NCI-H2029 (cell line): ENCODE measurements around the gene VPS18.

Experiments used
- DNase-seq: peaks from one replicate; lab custom pipeline; 2025; lab: John Stamatoyannopoulos, UW

Gene VPS18

GRCh38 chr15:40869686-40870085 is 24.6 kb upstream of the VPS18 start:
- no peak for DNase-seq

GRCh38 chr15:40870716-40871115 is 23.5 kb upstream of the VPS18 start:
- DNase-seq, result peak; percentile 24

GRCh38 chr15:40871749-40872617 is 22.3 kb upstream of the VPS18 start:
- DNase-seq, result peak; percentile 4

GRCh38 chr15:40872791-40873693 is 21.2 kb upstream of the VPS18 start:
- no peak for DNase-seq

- peak; percentile 25 for DNase-seq
These were observed 20.3 kb upstream of the VPS18 start, which contains the start of gene RHOV for GRCh38 chr15:40873694-40874561. RHOV (minus strand) TSS chr15:40874234; CDS start chr15:40874139, 95 bp downstream.

- DNase-seq, result no peak
These were observed 18.1 kb upstream of the VPS18 start for GRCh38 chr15:40875991-40876730.

GRCh38 chr15:40877694-40878093 is 16.6 kb upstream of the VPS18 start:
- DNase-seq, result no peak

GRCh38 chr15:40878785-40879184 is 15.5 kb upstream of the VPS18 start:
- DNase-seq, result no peak

GRCh38 chr15:40879609-40880008 is 14.6 kb upstream of the VPS18 start:
- DNase-seq, result no peak

- no peak for DNase-seq
These were observed 12.9 kb upstream of the VPS18 start for GRCh38 chr15:40881351-40881750.

GRCh38 chr15:40886586-40886985 is 7.7 kb upstream of the VPS18 start:
- no peak for DNase-seq

DNA sequence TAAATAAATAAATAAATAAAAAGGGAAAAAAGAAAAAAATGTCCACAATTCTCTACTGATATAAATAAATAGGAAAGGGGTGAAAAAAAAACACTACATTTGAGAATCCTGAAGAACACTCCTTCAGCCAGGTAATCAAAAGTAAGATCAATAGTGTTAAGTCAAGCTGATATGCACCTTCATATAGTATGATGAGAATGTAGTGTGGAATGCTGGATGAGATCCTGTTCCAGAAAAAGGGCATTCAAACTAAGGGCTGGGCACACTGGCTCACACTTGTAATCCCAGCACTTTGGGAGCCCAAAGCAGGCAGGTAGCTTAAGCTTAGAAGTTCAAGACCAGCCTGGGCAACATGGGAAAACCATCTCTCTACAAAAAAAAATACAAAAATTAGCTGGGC is 5.1 kb upstream of the VPS18 start:
- DNase-seq, result no peak

GRCh38 chr15:40891138-40891537 is 3.1 kb upstream of the VPS18 start:
- DNase-seq, result no peak

GRCh38 chr15:40891810-40892446 is 2.3 kb upstream of the VPS18 start:
- no peak for DNase-seq

DNA sequence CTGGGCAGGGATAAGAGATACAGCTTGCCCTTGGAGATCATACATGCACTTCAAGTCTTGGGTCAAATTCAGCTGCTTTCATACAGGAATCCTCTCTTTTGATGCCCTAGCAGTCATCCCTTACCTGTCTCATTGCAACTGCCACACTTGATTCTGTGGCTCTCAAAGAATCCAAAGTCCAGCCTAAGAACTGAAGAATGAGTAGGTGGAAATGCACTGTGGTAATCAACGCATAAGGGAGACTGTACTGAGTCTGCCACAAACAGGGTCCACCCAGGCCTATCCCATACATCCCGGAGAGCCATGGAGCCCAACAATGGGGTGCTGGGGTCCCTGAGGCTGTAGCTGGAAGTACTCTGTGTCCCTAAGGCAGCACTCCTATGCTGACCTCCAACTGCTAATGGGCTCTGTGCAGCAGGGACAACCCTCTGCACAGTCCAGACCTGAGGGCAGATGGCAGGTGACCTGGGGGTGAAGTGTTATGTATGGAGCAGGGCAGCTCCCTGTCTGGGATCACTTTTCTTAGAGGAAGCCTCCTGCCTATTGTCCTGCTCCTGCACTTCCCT is 1.7 kb upstream of the VPS18 start:
- DNase-seq, result no peak

- no peak for DNase-seq
These were observed 1.1 kb upstream of the VPS18 start for GRCh38 chr15:40893019-40893670.

DNA sequence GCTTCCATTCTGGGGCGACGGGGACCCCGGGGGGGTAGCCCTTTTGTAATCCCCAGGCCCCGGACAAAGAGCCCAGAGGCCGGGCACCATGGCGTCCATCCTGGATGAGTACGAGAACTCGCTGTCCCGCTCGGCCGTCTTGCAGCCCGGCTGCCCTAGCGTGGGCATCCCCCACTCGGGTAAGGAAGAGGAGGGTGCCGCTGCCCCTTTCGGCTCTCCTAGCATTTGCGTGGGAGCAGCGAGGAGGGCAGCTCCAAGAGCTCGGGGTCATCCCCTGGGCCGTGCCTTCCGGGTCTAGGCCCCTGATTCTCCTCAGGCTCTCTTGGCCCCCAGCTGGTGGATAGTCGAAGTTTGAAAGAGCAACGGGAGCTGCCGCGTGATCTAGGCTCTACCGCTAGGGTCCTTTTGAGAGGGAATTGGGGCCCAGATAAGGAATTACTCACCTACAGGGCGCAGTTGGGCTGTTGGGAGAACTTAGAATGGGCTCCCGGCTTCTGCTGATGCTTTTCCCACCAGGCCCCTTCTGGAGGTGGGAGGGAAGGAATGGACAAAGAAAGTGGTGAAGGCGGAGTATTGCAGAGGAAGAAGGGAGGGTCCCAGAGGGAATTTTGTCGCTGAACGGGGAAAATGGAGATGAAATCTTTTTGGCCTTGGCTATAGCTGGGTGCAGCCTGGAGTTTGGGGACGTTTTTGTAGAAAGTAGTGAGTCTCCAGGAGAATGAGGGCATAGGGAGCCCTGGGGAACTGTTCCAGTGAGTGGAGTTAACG is 615 bp downstream of the VPS18 start:
- DNase-seq, result no peak

DNA sequence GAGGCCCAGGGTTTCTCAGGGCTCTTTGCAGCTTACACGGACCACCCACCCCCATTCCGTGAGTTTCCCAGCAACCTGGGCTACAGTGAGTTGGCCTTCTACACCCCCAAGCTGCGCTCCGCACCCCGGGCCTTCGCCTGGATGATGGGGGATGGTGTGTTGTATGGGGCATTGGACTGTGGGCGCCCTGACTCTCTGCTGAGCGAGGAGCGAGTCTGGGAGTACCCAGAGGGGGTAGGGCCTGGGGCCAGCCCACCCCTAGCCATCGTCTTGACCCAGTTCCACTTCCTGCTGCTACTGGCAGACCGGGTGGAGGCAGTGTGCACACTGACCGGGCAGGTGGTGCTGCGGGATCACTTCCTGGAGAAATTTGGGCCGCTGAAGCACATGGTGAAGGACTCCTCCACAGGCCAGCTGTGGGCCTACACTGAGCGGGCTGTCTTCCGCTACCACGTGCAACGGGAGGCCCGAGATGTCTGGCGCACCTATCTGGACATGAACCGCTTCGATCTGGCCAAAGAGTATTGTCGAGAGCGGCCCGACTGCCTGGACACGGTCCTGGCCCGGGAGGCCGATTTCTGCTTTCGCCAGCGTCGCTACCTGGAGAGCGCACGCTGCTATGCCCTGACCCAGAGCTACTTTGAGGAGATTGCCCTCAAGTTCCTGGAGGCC is 5.4 kb downstream of the VPS18 start:
- DNase-seq, result no peak
